AML-193 (cell line): ENCODE measurements around the gene MED19.
"Not testable (repeated sequence)": the region's sequence is repeated elsewhere in the genome, so short reads cannot be mapped to it uniquely, and the experiment has no call there.

Source experiments
- DNase-seq, 2 experiments: peaks; one replicate each; lab custom pipeline; 2025; lab: John Stamatoyannopoulos, UW

Gene MED19, protein sequence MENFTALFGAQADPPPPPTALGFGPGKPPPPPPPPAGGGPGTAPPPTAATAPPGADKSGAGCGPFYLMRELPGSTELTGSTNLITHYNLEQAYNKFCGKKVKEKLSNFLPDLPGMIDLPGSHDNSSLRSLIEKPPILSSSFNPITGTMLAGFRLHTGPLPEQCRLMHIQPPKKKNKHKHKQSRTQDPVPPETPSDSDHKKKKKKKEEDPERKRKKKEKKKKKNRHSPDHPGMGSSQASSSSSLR

DNA sequence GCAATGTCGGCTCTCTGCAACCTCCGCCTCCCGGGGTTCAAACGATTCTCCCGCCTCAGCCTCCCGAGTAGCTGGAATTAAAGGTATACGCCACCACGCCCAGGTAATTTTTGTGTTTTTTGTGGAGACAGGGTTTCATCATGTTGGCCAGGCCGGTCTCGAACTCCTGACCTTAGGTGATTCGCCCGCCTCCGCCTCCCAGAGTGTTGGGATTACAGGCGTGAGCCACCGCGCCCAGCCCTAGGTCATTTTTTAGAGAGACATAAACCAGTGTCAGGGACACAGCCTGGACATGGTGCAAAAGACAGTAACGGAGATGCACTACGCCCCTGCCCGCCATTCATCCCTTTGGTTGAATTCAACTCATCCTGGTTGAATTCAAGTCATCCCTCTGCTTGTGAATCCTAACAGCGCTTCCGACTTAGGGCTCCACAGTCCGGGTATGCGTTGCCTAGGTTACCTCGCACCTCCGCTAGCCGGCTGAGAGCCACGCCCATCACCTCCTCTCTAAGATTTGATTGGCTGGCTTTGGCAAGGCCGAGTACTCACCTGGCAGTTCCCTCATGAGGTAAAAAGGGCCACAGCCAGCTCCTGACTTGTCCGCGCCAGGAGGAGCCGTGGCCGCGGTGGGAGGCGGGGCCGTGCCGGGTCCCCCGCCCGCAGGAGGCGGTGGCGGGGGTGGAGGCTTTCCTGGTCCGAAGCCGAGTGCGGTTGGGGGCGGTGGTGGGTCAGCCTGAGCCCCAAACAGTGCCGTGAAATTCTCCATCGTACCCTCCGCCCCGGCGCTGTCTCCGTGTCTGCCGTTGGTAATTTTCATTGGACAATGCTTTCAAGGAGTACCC, at the start of gene MED19:
TSS of gene MED19 (minus strand) at position 802 of the 842 bp plus-strand sequence. CDS start at position 766, 36 bp downstream.
- DNase-seq = peak; percentile 45 to 64

DNA sequence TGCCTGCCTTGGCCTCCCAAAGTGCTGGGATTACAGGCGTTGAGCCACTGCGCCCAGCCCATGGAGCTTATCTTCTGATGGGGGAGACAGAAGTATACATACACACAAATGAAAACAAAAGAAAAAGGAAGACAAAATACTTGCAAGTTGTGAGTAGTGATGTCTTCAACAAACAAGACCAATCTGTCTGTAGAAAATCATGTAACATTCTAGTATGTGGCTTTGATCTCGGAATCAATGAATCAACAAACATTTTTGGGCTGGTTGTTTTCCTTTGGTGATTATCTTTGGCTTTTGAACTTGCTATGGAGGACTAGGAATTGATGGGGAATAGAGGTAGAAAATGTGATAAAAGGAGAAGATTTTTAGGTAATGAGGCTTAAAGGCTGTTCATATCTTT, 46.2 kb upstream of the MED19 start:
- no peak for DNase-seq

DNA sequence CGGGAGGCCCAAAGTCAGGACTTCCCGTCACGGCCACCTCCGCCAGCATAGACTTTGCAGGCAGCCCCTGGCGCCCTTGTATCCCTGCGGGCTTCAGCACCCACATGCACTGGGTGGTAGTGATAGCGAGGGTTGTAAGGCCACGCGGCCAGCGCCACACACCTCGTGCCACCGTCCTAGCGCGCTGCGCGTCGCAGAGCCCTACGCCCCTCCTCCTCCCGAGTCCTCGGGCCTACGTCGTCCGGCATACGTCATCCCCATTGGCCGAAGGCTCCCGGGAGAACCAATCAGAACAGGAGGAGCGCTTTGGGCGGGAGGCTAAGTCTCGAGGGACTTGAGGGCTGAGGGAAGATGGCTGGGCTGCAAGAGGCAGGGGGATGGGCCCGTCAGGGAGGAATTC, 40.9 kb upstream of the MED19 start:
- no peak for DNase-seq

GRCh38 chr11:57751676-57752253, 39.8 kb upstream of the MED19 start, which contains the start of gene BTBD18:
Gene BTBD18, minus strand, starts transcription at chr11:57751819. Its CDS starts 631 bp downstream, at chr11:57751188.
- peak; percentile 8 to 42 for DNase-seq

GRCh38 chr11:57751176-57751575, 39.2 kb upstream of the MED19 start:
- DNase-seq = no peak

- DNase-seq = no peak
Measured at GRCh38 chr11:57746920-57747319, 34.9 kb upstream of the MED19 start.

GRCh38 chr11:57745206-57745605, 33.2 kb upstream of the MED19 start:
- no peak for DNase-seq

GRCh38 chr11:57744357-57744756, 32.3 kb upstream of the MED19 start:
- no peak for DNase-seq

DNA sequence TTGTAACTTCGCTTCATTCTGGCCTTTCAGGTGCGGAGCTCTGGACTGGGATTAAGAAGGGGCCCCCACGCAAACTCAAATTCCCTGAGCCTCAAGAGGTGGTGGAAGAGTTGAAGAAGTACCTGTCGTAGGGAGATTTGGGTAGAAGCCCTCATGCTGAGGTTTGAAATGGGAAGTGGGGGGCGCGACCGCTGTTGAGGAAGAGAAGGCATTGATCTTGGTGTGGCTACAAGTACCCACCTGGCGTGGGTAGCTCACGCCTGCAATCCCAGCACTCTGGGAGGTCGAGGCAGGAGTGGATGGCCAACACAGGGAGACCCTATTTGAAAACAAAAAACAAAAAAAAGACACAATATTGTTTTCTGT, 30.1 kb upstream of the MED19 start:
- DNase-seq = no peak

- DNase-seq = peak; percentile 91 to 93
Measured at GRCh38 chr11:57741132-57742086, 29.4 kb upstream of the MED19 start, which contains the start of gene SELENOH. Gene SELENOH, plus strand, starts transcription at chr11:57741491. Its CDS starts 105 bp downstream, at chr11:57741596.

GRCh38 chr11:57735619-57736298, 23.7 kb upstream of the MED19 start:
- no peak for DNase-seq

DNA sequence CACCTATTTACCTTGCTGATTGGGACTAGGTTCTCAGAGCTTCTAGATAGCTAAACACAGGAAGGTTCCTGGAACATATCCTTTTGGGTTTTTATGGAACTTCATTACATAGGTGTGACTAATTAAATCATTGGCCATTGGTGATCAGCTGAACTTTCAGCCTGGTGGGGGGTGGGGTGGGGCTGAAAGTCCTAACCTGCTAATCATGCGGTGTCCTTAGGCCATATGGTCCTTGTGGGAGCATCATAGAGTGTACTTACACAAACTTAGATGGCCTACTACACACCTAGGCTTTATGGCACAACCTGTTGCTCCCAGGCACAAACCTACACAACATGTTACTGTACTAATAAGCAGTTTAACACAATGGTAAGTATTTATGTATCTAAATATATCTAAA, 20.6 kb upstream of the MED19 start:
- DNase-seq = no peak

- no peak for DNase-seq
Measured at GRCh38 chr11:57729479-57729878, 17.5 kb upstream of the MED19 start.

GRCh38 chr11:57728829-57729228, 16.8 kb upstream of the MED19 start:
- DNase-seq = no peak

- DNase-seq = no peak
Measured at GRCh38 chr11:57727185-57727584, 15.2 kb upstream of the MED19 start.

GRCh38 chr11:57716726-57717125, 4.7 kb upstream of the MED19 start:
- DNase-seq = not testable (repeated sequence)

DNA sequence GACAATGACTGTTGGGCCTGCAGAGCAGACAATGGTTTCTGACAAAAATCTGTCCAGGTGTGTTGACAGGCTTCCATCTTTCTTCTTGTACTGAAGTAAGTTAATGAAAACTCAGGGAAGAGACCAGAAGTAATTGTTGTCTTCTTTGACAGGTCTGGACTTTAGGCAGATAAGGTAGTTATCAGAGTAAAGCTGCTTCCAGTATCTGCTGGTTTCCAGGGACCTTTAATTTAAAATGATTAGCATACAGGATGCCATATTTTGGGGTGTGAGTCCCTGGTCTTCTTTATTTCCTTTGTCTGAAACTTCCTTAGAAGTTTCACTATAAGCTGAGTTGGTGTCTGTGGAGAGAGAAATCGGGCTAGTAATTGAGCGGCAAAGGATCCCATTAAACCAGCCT, 1.8 kb upstream of the MED19 start:
- DNase-seq = no peak

- DNase-seq = peak; percentile 99 to 100
Measured at GRCh38 chr11:57712256-57713150, 488 bp upstream of the MED19 start, which contains the start of gene TMX2. Gene TMX2, plus strand, starts transcription at chr11:57712593. Its CDS starts 26 bp downstream, at chr11:57712619.

- DNase-seq = no peak
Measured at GRCh38 chr11:57709802-57710367, 2.1 kb downstream of the MED19 start.

DNA sequence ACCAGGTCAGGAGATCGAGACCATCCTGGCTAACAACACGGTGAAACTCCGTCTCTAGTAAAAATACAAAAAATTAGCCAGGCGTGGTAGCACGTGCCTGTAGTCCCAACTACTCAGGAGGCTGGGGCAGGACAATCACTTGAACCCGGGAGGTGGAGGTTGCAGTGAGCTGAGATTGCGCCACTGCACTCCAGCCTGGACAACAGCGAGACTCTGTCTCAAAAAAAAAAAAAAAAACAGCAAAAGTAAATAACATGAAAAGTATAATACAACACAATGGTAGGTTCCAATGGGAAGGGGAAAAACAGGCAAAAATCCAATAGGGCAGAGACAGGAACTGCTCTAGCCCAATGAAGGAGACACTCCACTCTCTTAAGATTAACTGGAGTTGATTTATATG, 6.6 kb downstream of the MED19 start:
- not testable (repeated sequence) for DNase-seq
